Mesenchymal stem cell (in vitro differentiated cells and primary cell): ENCODE measurements around the gene GRIK2.
A peak's percentile ranks its signal among the peaks of the same experiment; 100 is the strongest.

Experiments used
- DNase-seq: peaks from one replicate; pipeline ENCODE4 v3.0.0-alpha.2; 2013
- H2AFZ ChIP-seq: one replicate; pipeline ENCODE4 v1.6.1; 2013; ENCODE audit warnings: low read depth, mild to moderate bottlenecking, control low read depth, inconsistent platforms, low read length, moderate library complexity
- H2AK5ac ChIP-seq: 2 replicates; pipeline ENCODE4 v1.6.1; 2013; ENCODE audit warnings: low read length, moderate library complexity, mild to moderate bottlenecking, inconsistent platforms; ENCODE audit not compliant: severe bottlenecking
- H2BK120ac ChIP-seq: one replicate; pipeline ENCODE4 v1.6.1; 2013; ENCODE audit warnings: low read depth, mild to moderate bottlenecking, inconsistent platforms, low read length, moderate library complexity
- H2BK12ac ChIP-seq, 2 experiments: one replicate each; pipeline ENCODE4 v1.6.1; 2013; ENCODE audit warnings: inconsistent platforms in 2 of 2, low read length in 2 of 2, mild to moderate bottlenecking in 2 of 2, moderate library complexity in 2 of 2, control low read depth in 1 of 2
- H2BK15ac ChIP-seq: one replicate; pipeline ENCODE4 v1.6.1; 2013; ENCODE audit warnings: mild to moderate bottlenecking, low read depth, inconsistent platforms; ENCODE audit not compliant: poor library complexity, severe bottlenecking
- H2BK5ac ChIP-seq: 2 replicates; pipeline ENCODE4 v1.6.1; 2013; ENCODE audit warnings: low read depth, mild to moderate bottlenecking, low read length, control low read depth, inconsistent platforms; ENCODE audit not compliant: poor library complexity, severe bottlenecking
- H3K14ac ChIP-seq, 2 experiments: one replicate each; pipeline ENCODE4 v1.6.1; 2013; ENCODE audit warnings: inconsistent platforms in 2 of 2, low read length in 2 of 2, control low read depth in 1 of 2, mild to moderate bottlenecking in 1 of 2, moderate library complexity in 1 of 2
- H3K18ac ChIP-seq, 2 experiments: one replicate each; pipeline ENCODE4 v1.6.1; 2013; ENCODE audit warnings: inconsistent platforms in 2 of 2, low read length in 2 of 2, control low read depth in 1 of 2, low read depth in 1 of 2, mild to moderate bottlenecking in 1 of 2
- H3K23ac ChIP-seq, 2 experiments: one replicate each; pipeline ENCODE4 v1.6.1; 2013; ENCODE audit warnings: inconsistent platforms in 2 of 2, low read length in 2 of 2, mild to moderate bottlenecking in 2 of 2, moderate library complexity in 2 of 2, control low read depth in 1 of 2
- H3K27ac ChIP-seq: 2 replicates; pipeline ENCODE4 v1.5.1; 2013; ENCODE audit warnings: mild to moderate bottlenecking, moderate library complexity, low read length, control low read depth, inconsistent platforms; ENCODE audit not compliant: poor library complexity, severe bottlenecking
- H3K27me3 ChIP-seq, 2 experiments: 2 replicates each; pipeline versions ENCODE4 v1.6.1 to v1.7.0; 2013; ENCODE audit warnings: low read length in 2 of 2, mild to moderate bottlenecking in 2 of 2, moderate library complexity in 2 of 2, control low read depth in 1 of 2, inconsistent platforms in 1 of 2; ENCODE audit not compliant: control insufficient read depth in 1 of 2, insufficient read depth in 1 of 2
- H3K36me3 ChIP-seq, 2 experiments: 2 replicates each; pipeline versions ENCODE4 v1.6.1 to v1.7.0; 2013; ENCODE audit warnings: low read length in 2 of 2, control low read depth in 1 of 2, inconsistent platforms in 1 of 2, low read depth in 1 of 2, mild to moderate bottlenecking in 1 of 2; ENCODE audit not compliant: insufficient read depth in 2 of 2, control insufficient read depth in 1 of 2
- H3K4ac ChIP-seq, 2 experiments: one replicate each; pipeline ENCODE4 v1.6.1; 2013; ENCODE audit warnings: inconsistent platforms in 2 of 2, low read length in 2 of 2, mild to moderate bottlenecking in 2 of 2, moderate library complexity in 2 of 2, control low read depth in 1 of 2, low read depth in 1 of 2
- H3K4me1 ChIP-seq: 2 replicates; pipeline ENCODE4 v1.6.1; 2013; ENCODE audit warnings: low read depth, low read length, control low read depth; ENCODE audit not compliant: control insufficient read depth, insufficient read depth
- H3K4me2 ChIP-seq: 2 replicates; pipeline ENCODE4 v1.6.1; 2013; ENCODE audit warnings: low read length, mild to moderate bottlenecking, inconsistent platforms; ENCODE audit not compliant: poor library complexity, severe bottlenecking
- H3K4me3 ChIP-seq, 2 experiments: 2 replicates each; pipeline versions ENCODE4 v1.5.1 to v1.7.0; 2013; ENCODE audit warnings: low read length in 2 of 2, mild to moderate bottlenecking in 2 of 2, control low read depth in 1 of 2, low read depth in 1 of 2; ENCODE audit not compliant: insufficient read depth in 1 of 2
- H3K79me1 ChIP-seq: replicated peaks from 2 replicates; pipeline ENCODE4 v1.6.1; 2013; ENCODE audit warnings: mild to moderate bottlenecking, control low read depth, low read length, inconsistent platforms; ENCODE audit not compliant: poor library complexity, severe bottlenecking
- H3K9ac ChIP-seq: 2 replicates; pipeline ENCODE4 v1.7.0; 2013; ENCODE audit warnings: mild to moderate bottlenecking, low read length, moderate library complexity
- H3K9me3 ChIP-seq: 2 replicates; pipeline ENCODE4 v1.7.0; 2013; ENCODE audit warnings: mild to moderate bottlenecking, low read length; ENCODE audit not compliant: control insufficient read depth
- H4K8ac ChIP-seq: one replicate; pipeline ENCODE4 v1.6.1; 2013; ENCODE audit warnings: inconsistent platforms, mild to moderate bottlenecking, low read length, moderate library complexity
- H4K91ac ChIP-seq: one replicate; pipeline ENCODE4 v1.6.1; 2013; ENCODE audit warnings: mild to moderate bottlenecking, low read length, inconsistent platforms
- WGBS: methylation state at CpG from one replicate; pipeline ENCODE4 v1.1.7; 2013; ENCODE audit warnings: mixed read lengths; 5-methylcytosine and 5-hydroxymethylcytosine counted together

The GRIK2 gene

GRCh38 chr6:101534386-101534785, 140.9 kb downstream of the GRIK2 start:
- H3K36me3 ChIP-seq, result no peaks in the 10 kb centered on the region
- no peak overlapping the region for H3K18ac ChIP-seq
- no peak overlapping the region for H2BK15ac ChIP-seq
- H4K8ac ChIP-seq, result no peak overlapping the region
- no peak overlapping the region for H2AK5ac ChIP-seq
- H4K91ac ChIP-seq, result no peak overlapping the region
- no peak overlapping the region for H2BK12ac ChIP-seq
- no peak overlapping the region for H3K14ac ChIP-seq
- H3K4me3 ChIP-seq, result no peak overlapping the region
- H3K4ac ChIP-seq, result no peak overlapping the region
- H3K9me3 ChIP-seq, result no peaks in the 10 kb centered on the region
- H3K4me2 ChIP-seq, result no peak overlapping the region
- no peaks in the 10 kb centered on the region for H3K79me1 ChIP-seq
- H2BK5ac ChIP-seq, result no peak overlapping the region
- no peak overlapping the region for H3K9ac ChIP-seq
- no peak overlapping the region for H3K27ac ChIP-seq
- H3K4me1 ChIP-seq, result no peaks in the 10 kb centered on the region
- no peak overlapping the region for H3K23ac ChIP-seq
- H3K27me3 ChIP-seq, result no peaks in the 10 kb centered on the region
- H2BK120ac ChIP-seq, result no peak overlapping the region
- DNase-seq, result peak; percentile 47
- 82% methylated on average over 2 of the region's 2 CpGs for WGBS
- H2AFZ ChIP-seq, result no peak overlapping the region

- no peaks in the 10 kb centered on the region for H3K9me3 ChIP-seq
- peak; percentile 11 for DNase-seq
- H3K4me1 ChIP-seq, result no peaks in the 10 kb centered on the region
- no peak overlapping the region for H3K4me2 ChIP-seq
- no peak overlapping the region for H2BK15ac ChIP-seq
- no peak overlapping the region for H3K23ac ChIP-seq
- H3K27ac ChIP-seq, result no peak overlapping the region
- H3K4me3 ChIP-seq, result no peak overlapping the region
- no peaks in the 10 kb centered on the region for H3K79me1 ChIP-seq
- H4K8ac ChIP-seq, result no peak overlapping the region
- no peak overlapping the region for H3K9ac ChIP-seq
- H3K4ac ChIP-seq, result no peak overlapping the region
- no peak overlapping the region for H2AFZ ChIP-seq
- H3K14ac ChIP-seq, result no peak overlapping the region
- no peak overlapping the region for H4K91ac ChIP-seq
- no peak overlapping the region for H2AK5ac ChIP-seq
- no peaks in the 10 kb centered on the region for H3K27me3 ChIP-seq
- H3K18ac ChIP-seq, result no peak overlapping the region
- WGBS, result 100% methylated on average over 1 of the region's 3 CpGs
- H2BK5ac ChIP-seq, result no peak overlapping the region
- no peak overlapping the region for H2BK12ac ChIP-seq
- H2BK120ac ChIP-seq, result no peak overlapping the region
- H3K36me3 ChIP-seq, result no peaks in the 10 kb centered on the region
Measured at GRCh38 chr6:101534821-101535220, 141.3 kb downstream of the GRIK2 start.

GRCh38 chr6:101537753-101538316, 144.3 kb downstream of the GRIK2 start:
- no peak overlapping the region for H3K4me3 ChIP-seq
- H3K23ac ChIP-seq, result no peak overlapping the region
- no peak overlapping the region for H3K14ac ChIP-seq
- H2AFZ ChIP-seq, result no peak overlapping the region
- no peak overlapping the region for H2AK5ac ChIP-seq
- no peaks in the 10 kb centered on the region for H3K79me1 ChIP-seq
- H2BK12ac ChIP-seq, result no peak overlapping the region
- H4K91ac ChIP-seq, result no peak overlapping the region
- no peak overlapping the region for H2BK120ac ChIP-seq
- no peaks in the 10 kb centered on the region for H3K9me3 ChIP-seq
- no CpG with 5 or more reads among the region's 2 CpGs for WGBS
- H3K4me1 ChIP-seq, result no peaks in the 10 kb centered on the region
- H2BK15ac ChIP-seq, result no peak overlapping the region
- H3K9ac ChIP-seq, result no peak overlapping the region
- peak; percentile 39 for DNase-seq
- H3K4me2 ChIP-seq, result no peak overlapping the region
- no peaks in the 10 kb centered on the region for H3K36me3 ChIP-seq
- no peak overlapping the region for H3K18ac ChIP-seq
- H2BK5ac ChIP-seq, result no peak overlapping the region
- no peak overlapping the region for H4K8ac ChIP-seq
- H3K27me3 ChIP-seq, result no peaks in the 10 kb centered on the region
- H3K4ac ChIP-seq, result no peak overlapping the region
- no peak overlapping the region for H3K27ac ChIP-seq

GRCh38 chr6:101539510-101540245, 146.2 kb downstream of the GRIK2 start:
- no peaks in the 10 kb centered on the region for H3K36me3 ChIP-seq
- H2BK12ac ChIP-seq, result no peak overlapping the region
- DNase-seq, result peak; percentile 18
- no peak overlapping the region for H2AK5ac ChIP-seq
- H2AFZ ChIP-seq, result no peak overlapping the region
- H3K27me3 ChIP-seq, result no peaks in the 10 kb centered on the region
- H2BK120ac ChIP-seq, result no peak overlapping the region
- peak overlapping the region; percentile 60 for H3K27ac ChIP-seq
- no peak overlapping the region for H3K14ac ChIP-seq
- H3K18ac ChIP-seq, result no peak overlapping the region
- no peaks in the 10 kb centered on the region for H3K9me3 ChIP-seq
- no peak overlapping the region for H4K8ac ChIP-seq
- H3K4me3 ChIP-seq, result no peak overlapping the region
- no peaks in the 10 kb centered on the region for H3K4me1 ChIP-seq
- no peak overlapping the region for H3K23ac ChIP-seq
- no peak overlapping the region for H3K4ac ChIP-seq
- H3K9ac ChIP-seq, result no peak overlapping the region
- no peak overlapping the region for H3K4me2 ChIP-seq
- no peak overlapping the region for H4K91ac ChIP-seq
- no CpG with 5 or more reads among the region's 4 CpGs for WGBS
- H3K79me1 ChIP-seq, result no peaks in the 10 kb centered on the region
- no peak overlapping the region for H2BK15ac ChIP-seq
- no peak overlapping the region for H2BK5ac ChIP-seq
